IMR-90 (cell line): ENCODE results near the gene TMPRSS7. TPM values are rescaled to one million over a fixed set of nuclear protein-coding genes. Genes with fewer than 3 reads are reported as not detected.

Source experiments
- ATAC-seq: fragments of 200-7000 bp; cut with Tn5 transposase; 2 replicates; pipeline ENCODE4 v1.9.1; 2020; ENCODE audit warnings: low read depth, mild to moderate bottlenecking, moderate library complexity
- BruUV-seq: library from RNA; stranded (reverse); fragments of 400-500 nt; replicated peaks from 2 replicates; lab custom pipeline; 2021; lab: Mats Ljungman, UMichigan
- CTCF ChIA-PET: fragments of 300-600 bp; formaldehyde crosslinking; extraction: SDS; loops from one replicate; lab custom pipeline; 2021; ENCODE audit warnings: antibody characterized with exemption; lab: Yijun Ruan, JAX
- POLR2A ChIA-PET: fragments of 300-600 bp; sonication (Branson Sonifier 250); formaldehyde crosslinking; loops from one replicate; lab custom pipeline; 2022; ENCODE audit warnings: antibody characterized with exemption; ENCODE audit not compliant: unreplicated experiment; lab: Charles Lee
- DNase-seq: peaks from one replicate; pipeline ENCODE4 v3.0.0; 2013
- H2AFZ ChIP-seq: replicated peaks from 2 replicates; pipeline ENCODE3; 2013; ENCODE audit warnings: low read length, mild to moderate bottlenecking; ENCODE audit not compliant: poor library complexity
- H2AK5ac ChIP-seq: 2 replicates; pipeline ENCODE4 v1.6.1; 2013; ENCODE audit warnings: low read depth, low read length, inconsistent platforms
- H2AK9ac ChIP-seq: replicated peaks from 2 replicates; pipeline ENCODE3; 2013; ENCODE audit warnings: mild to moderate bottlenecking, low read depth, low read length, moderate library complexity; ENCODE audit not compliant: poor library complexity
- H2BK120ac ChIP-seq: 2 replicates; pipeline ENCODE4 v1.6.1; 2013; ENCODE audit warnings: low read depth, low read length, inconsistent platforms
- H2BK15ac ChIP-seq: 3 replicates; pipeline ENCODE4 v1.6.1; 2013; ENCODE audit warnings: low read depth, low read length, inconsistent platforms
- H2BK20ac ChIP-seq: 2 replicates; pipeline ENCODE4 v1.6.1; 2013; ENCODE audit warnings: low read depth, mild to moderate bottlenecking, inconsistent platforms, low read length, moderate library complexity
- H2BK5ac ChIP-seq: 2 replicates; pipeline ENCODE4 v1.6.1; 2013; ENCODE audit warnings: mild to moderate bottlenecking, low read depth, low read length, inconsistent platforms; ENCODE audit not compliant: poor library complexity, severe bottlenecking
- H3K14ac ChIP-seq: replicated peaks from 2 replicates; pipeline ENCODE4 v1.6.1; 2013; ENCODE audit warnings: low read depth, low read length, inconsistent platforms
- H3K18ac ChIP-seq: 2 replicates; pipeline ENCODE4 v1.6.1; 2013; ENCODE audit warnings: low read depth, low read length, control low read depth
- H3K23ac ChIP-seq: 2 replicates; pipeline ENCODE4 v1.6.1; 2013; ENCODE audit warnings: low read depth, low read length, inconsistent platforms
- H3K27ac ChIP-seq: 2 replicates; pipeline ENCODE4 v1.5.1; 2013; ENCODE audit warnings: mild to moderate bottlenecking, control low read depth, low read length; ENCODE audit not compliant: insufficient read depth
- H3K27me3 ChIP-seq: 2 replicates; pipeline ENCODE4 v1.6.1; 2013; ENCODE audit warnings: low read length; ENCODE audit not compliant: control insufficient read depth, insufficient read depth
- H3K36me3 ChIP-seq: 2 replicates; pipeline ENCODE4 v1.6.1; 2013; ENCODE audit warnings: low read length, mixed read lengths; ENCODE audit not compliant: control insufficient read depth, insufficient read depth
- H3K4ac ChIP-seq: 2 replicates; pipeline ENCODE4 v1.6.1; 2013; ENCODE audit warnings: low read depth, low read length, inconsistent platforms
- H3K4me1 ChIP-seq: 2 replicates; pipeline ENCODE4 v1.6.1; 2013; ENCODE audit warnings: low read length, mixed read lengths; ENCODE audit not compliant: control insufficient read depth, insufficient read depth
- H3K4me2 ChIP-seq: 2 replicates; pipeline ENCODE4 v1.6.1; 2013; ENCODE audit warnings: low read depth, mild to moderate bottlenecking, control low read depth, low read length, moderate library complexity
- H3K4me3 ChIP-seq: 2 replicates; pipeline ENCODE4 v1.5.1; 2013; ENCODE audit warnings: low read depth, mild to moderate bottlenecking, control low read depth, low read length, moderate library complexity; ENCODE audit not compliant: insufficient read depth
- H3K56ac ChIP-seq: 2 replicates; pipeline ENCODE4 v1.6.1; 2013; ENCODE audit warnings: low read length, inconsistent platforms; ENCODE audit not compliant: insufficient read depth; ENCODE audit errors: extremely low read depth
- H3K79me1 ChIP-seq, 2 experiments: 2 replicates each; pipeline ENCODE4 v1.6.1; 2013; ENCODE audit warnings: low read length in 2 of 2, inconsistent platforms in 1 of 2, low read depth in 1 of 2
- H3K9ac ChIP-seq: 2 replicates; pipeline ENCODE4 v1.6.1; 2013; ENCODE audit warnings: low read depth, low read length, control low read depth
- H3K9me1 ChIP-seq: 2 replicates; pipeline ENCODE4 v1.6.1; 2013; ENCODE audit warnings: low read length, inconsistent platforms; ENCODE audit not compliant: insufficient read depth
- H3K9me3 ChIP-seq: 2 replicates; pipeline ENCODE4 v1.6.1; 2013; ENCODE audit warnings: low read length; ENCODE audit not compliant: control insufficient read depth, insufficient read depth
- H4K20me1 ChIP-seq: 2 replicates; pipeline ENCODE4 v1.6.1; 2013; ENCODE audit warnings: low read length, inconsistent platforms; ENCODE audit not compliant: insufficient read depth
- H4K5ac ChIP-seq: 2 replicates; pipeline ENCODE4 v1.6.1; 2013; ENCODE audit warnings: mild to moderate bottlenecking, low read depth, low read length, control low read depth
- H4K8ac ChIP-seq, 2 experiments: 2 replicates each; pipeline ENCODE4 v1.6.1; 2013; ENCODE audit warnings: low read depth in 2 of 2, low read length in 2 of 2, control low read depth in 1 of 2, inconsistent platforms in 1 of 2
- H4K91ac ChIP-seq: 2 replicates; pipeline ENCODE4 v1.6.1; 2013; ENCODE audit warnings: low read depth, low read length, inconsistent platforms; ENCODE audit not compliant: insufficient read depth
- CHD1 ChIP-seq: IDR thresholded peaks from 2 replicates; pipeline ENCODE4 v1.6.1; 2012; ENCODE audit warnings: low read depth, low read length, improper control_type of control experiment
- ELK1 ChIP-seq: fragments of 150-350 bp; IDR thresholded peaks from 2 replicates; pipeline ENCODE4 v1.6.1; 2016; ENCODE audit warnings: low read depth, mild to moderate bottlenecking, low read length, moderate library complexity, borderline replicate concordance
- MAZ ChIP-seq: IDR thresholded peaks from 2 replicates; pipeline ENCODE4 v1.6.1; 2012; ENCODE audit warnings: low read depth, mild to moderate bottlenecking, low read length, improper control_type of control experiment, moderate library complexity, borderline replicate concordance
- RAD21 ChIP-seq: IDR thresholded peaks from 2 replicates; pipeline ENCODE4 v1.6.1; 2012; ENCODE audit warnings: low read length, improper control_type of control experiment
- WGBS, 2 experiments: methylation state at CpG; one replicate each; pipeline versions ENCODE4 v1.1.5 to v1.1.7; 2013; ENCODE audit warnings: missing lambda C conversion rate in 2 of 2; ENCODE audit not compliant: insufficient read length in 1 of 2; ENCODE audit errors: extremely low coverage in 2 of 2; 5-methylcytosine and 5-hydroxymethylcytosine counted together
- dilution Hi-C: fragments of 300-500 bp; cut with HindIII; formaldehyde crosslinking; loops from one replicate; pipeline ENCODE4 v1.14.3; 2018; ENCODE audit warnings: low sequenced_read_pairs; ENCODE audit not compliant: unreplicated experiment
- in situ Hi-C: fragments of 300-500 bp; cut with MboI; formaldehyde crosslinking; loops from 3 replicates; pipeline ENCODE4 v1.14.3; 2019; ENCODE audit warnings: low sequenced_read_pairs, inconsistent platforms, mixed read lengths
- intact Hi-C: fragments of 100-400 bp; cut with micrococcal nuclease; formaldehyde crosslinking; loops from 2 replicates; pipeline ENCODE4 v1.10.0; 2022
- polyA plus RNA-seq, 3 experiments: library from polyadenylated mRNA; depleted of rRNA; stranded (reverse); fragments of >200 nt; gene quantifications; 2 replicates each; pipeline ENCODE4 v1.2.3, GENCODE V29; 2012; ENCODE audit warnings: low replicate concordance in 1 of 3
- total RNA-seq: library from RNA; depleted of rRNA; stranded (reverse); fragments of >200 nt; gene quantifications from 2 replicates; pipeline ENCODE4 v1.2.3, GENCODE V29; 2012

Gene TMPRSS7
- total and polyA plus RNA-seq, 2 of the 4 experiments (the other 2 are of a cell fraction), result 0.07 TPM; not detected in 1

GRCh38 chr3:112074006-112074405 lies 39.5 kb downstream of the TMPRSS7 start:
- Histone ChIP-seq H3K18ac (peak overlapping the region; percentile 70; the same call in 1 of the 2 replicates), H3K9me1 (peaks cover 6% of the 10 kb centered on the region), H2AK9ac (no peak overlapping the region), H3K56ac (no peak overlapping the region), H2BK120ac (peak overlapping the region; percentile 0), H4K5ac (no peak overlapping the region), H3K79me1 (no peaks in the 10 kb centered on the region), H2BK15ac (peak overlapping the region; percentile 78; the same call in 1 of the 3 replicates), H3K4me3 (no peak overlapping the region), H3K23ac (no peak overlapping the region), H3K27me3 (peaks cover 1% of the 10 kb centered on the region; the same call in 1 of the 2 replicates), H3K14ac (no peak overlapping the region; the same call in 1 of the 2 replicates), H4K20me1 (no peaks in the 10 kb centered on the region), H3K27ac (no peak overlapping the region), H4K91ac (no peak overlapping the region), H4K8ac (0 out of 4 replicates have a peak overlapping the region, but pooled peaks of 1 of the 2 experiments have one; percentile 27), H3K4ac (no peak overlapping the region), H2AFZ (no peak overlapping the region), H3K4me1 (peaks cover 10% of the 10 kb centered on the region), H2BK5ac (peak overlapping the region; percentile 27), H3K9me3 (no peaks in the 10 kb centered on the region), H3K4me2 (peak overlapping the region; percentile 46; the same call in 1 of the 2 replicates), H2AK5ac (0 out of 2 replicates have a peak overlapping the region, but pooled peaks have one; percentile 57), H3K36me3 (no peaks in the 10 kb centered on the region), H2BK20ac (peak overlapping the region; percentile 74; the same call in 1 of the 2 replicates), H3K9ac (no peak overlapping the region)
- no peak for ATAC-seq
- intact Hi-C loops, result no loop called here
- POLR2A ChIA-PET, result no interaction called here
- DNase-seq, result peak; percentile 41
- CTCF ChIA-PET, result no interaction called here
- TF ChIP-seq CHD1 (no peak), ELK1 (no peak), RAD21 (no peak), MAZ (no peak)
- dilution Hi-C loops, result no loop called here
- WGBS, 2 experiments, result no CpG with 5 or more reads among the region's 2 CpGs
- in situ Hi-C loops, result no loop called here
- no TSS peak for BruUV-seq
